Spleen (tissue), 7 donors: ENCODE data around the gene PSMC4.

Source experiments
- POLR2AphosphoS5 ChIP-seq, 3 donors: sonication (generic); formaldehyde crosslinking; IDR thresholded peaks; one replicate each; pipeline ENCODE4 v1.5.1; 2017; ENCODE audit warnings: antibody characterized with exemption in 3 of 3
- TF ChIP-seq, protein P1 (sequence below), 11 experiments: fragments of 200-600 bp in 7 of 11; fragments of 450-650 bp in 4 of 11; sonication (generic) in 4 of 11; IDR thresholded peaks in 8 of 11; conservative IDR thresholded peaks in 3 of 11; 1 replicate in 7 of 11; 2 replicates in 4 of 11; pipeline versions ENCODE4 v1.4.0 to v1.8.0; 2016 to 2021; ENCODE audit warnings: antibody characterized with exemption in 11 of 11, inconsistent platforms in 4 of 11, mild to moderate bottlenecking in 1 of 11
- donor health status: DM: no; HTN: no; CAD: no; lungs with moderate emphysema.
- donor health status: DM: no; HTN: no; CAD: no.
- donor health status: DM: no; HTN: no; CAD: no.

- TF ChIP-seq, protein P1, sequence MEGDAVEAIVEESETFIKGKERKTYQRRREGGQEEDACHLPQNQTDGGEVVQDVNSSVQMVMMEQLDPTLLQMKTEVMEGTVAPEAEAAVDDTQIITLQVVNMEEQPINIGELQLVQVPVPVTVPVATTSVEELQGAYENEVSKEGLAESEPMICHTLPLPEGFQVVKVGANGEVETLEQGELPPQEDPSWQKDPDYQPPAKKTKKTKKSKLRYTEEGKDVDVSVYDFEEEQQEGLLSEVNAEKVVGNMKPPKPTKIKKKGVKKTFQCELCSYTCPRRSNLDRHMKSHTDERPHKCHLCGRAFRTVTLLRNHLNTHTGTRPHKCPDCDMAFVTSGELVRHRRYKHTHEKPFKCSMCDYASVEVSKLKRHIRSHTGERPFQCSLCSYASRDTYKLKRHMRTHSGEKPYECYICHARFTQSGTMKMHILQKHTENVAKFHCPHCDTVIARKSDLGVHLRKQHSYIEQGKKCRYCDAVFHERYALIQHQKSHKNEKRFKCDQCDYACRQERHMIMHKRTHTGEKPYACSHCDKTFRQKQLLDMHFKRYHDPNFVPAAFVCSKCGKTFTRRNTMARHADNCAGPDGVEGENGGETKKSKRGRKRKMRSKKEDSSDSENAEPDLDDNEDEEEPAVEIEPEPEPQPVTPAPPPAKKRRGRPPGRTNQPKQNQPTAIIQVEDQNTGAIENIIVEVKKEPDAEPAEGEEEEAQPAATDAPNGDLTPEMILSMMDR (IDR thresholded peaks at IDR 0.05 in 8 of 11, conservative IDR thresholded peaks at IDR 0.05 in 3 of 11), result no peak
- TF ChIP-seq POLR2AphosphoS5 (IDR thresholded peaks at IDR 0.05), result no peak
These were observed 3.4 kb upstream of the PSMC4 start for GRCh38 chr19:39967561-39967960.
